Measurements from ENCODE around the gene RPUSD3.
A peak's percentile ranks its signal among the peaks of the same experiment; 100 is the strongest.

Gene RPUSD3

GRCh38 chr3:9806688-9807589 is 36.9 kb downstream of the RPUSD3 start:
- no peak for DNase-seq (ENCODE audit: low spot score)

GRCh38 chr3:9806137-9806536 is 37.7 kb downstream of the RPUSD3 start:
- DNase-seq (ENCODE audit: low spot score): no peak

- DNase-seq (ENCODE audit: low spot score): no peak
Observed at GRCh38 chr3:9804996-9805395, 38.8 kb downstream of the RPUSD3 start.

GRCh38 chr3:9803494-9803893 is 40.3 kb downstream of the RPUSD3 start:
- DNase-seq (ENCODE audit: low spot score): no peak

GRCh38 chr3:9800529-9800928 is 43.3 kb downstream of the RPUSD3 start:
- DNase-seq (ENCODE audit: low spot score): no peak

GRCh38 chr3:9797196-9797945 is 46.4 kb downstream of the RPUSD3 start:
- no peak for DNase-seq (ENCODE audit: low spot score)

- no peak for DNase-seq (ENCODE audit: low spot score)
Observed at GRCh38 chr3:9795207-9795606, 48.6 kb downstream of the RPUSD3 start.

- no peak for DNase-seq (ENCODE audit: low spot score)
Observed at GRCh38 chr3:9794400-9794799, 49.4 kb downstream of the RPUSD3 start.

GRCh38 chr3:9793161-9793781 is 50.5 kb downstream of the RPUSD3 start:
- peak; percentile 24 for DNase-seq (ENCODE audit: low spot score)

GRCh38 chr3:9792405-9793160 is 51.2 kb downstream of the RPUSD3 start, which contains the start of the genes ARPC4 and TADA3:
Gene ARPC4 (plus strand): TSS chr3:9793082. CDS start chr3:9793122, 40 bp downstream.
Gene TADA3 (minus strand): TSS chr3:9792473. CDS start chr3:9791466, 1,007 bp downstream.
- DNase-seq (ENCODE audit: low spot score): peak; percentile 97

GRCh38 chr3:9791790-9792404 is 51.9 kb downstream of the RPUSD3 start:
- no peak for DNase-seq (ENCODE audit: low spot score)

GRCh38 chr3:9791127-9791526 is 52.7 kb downstream of the RPUSD3 start:
- no peak for DNase-seq (ENCODE audit: low spot score)

All from cerebellar cortex (tissue), 1 donor.